Measurements from ENCODE around the gene RHOBTB1. TPM values are rescaled to one million over a fixed set of nuclear protein-coding genes. Genes with fewer than 3 reads are reported as not detected.
"Not testable (repeated sequence)": the region's sequence is repeated elsewhere in the genome, so short reads cannot be mapped to it uniquely, and the experiment has no call there.

RHOBTB1 gene, protein sequence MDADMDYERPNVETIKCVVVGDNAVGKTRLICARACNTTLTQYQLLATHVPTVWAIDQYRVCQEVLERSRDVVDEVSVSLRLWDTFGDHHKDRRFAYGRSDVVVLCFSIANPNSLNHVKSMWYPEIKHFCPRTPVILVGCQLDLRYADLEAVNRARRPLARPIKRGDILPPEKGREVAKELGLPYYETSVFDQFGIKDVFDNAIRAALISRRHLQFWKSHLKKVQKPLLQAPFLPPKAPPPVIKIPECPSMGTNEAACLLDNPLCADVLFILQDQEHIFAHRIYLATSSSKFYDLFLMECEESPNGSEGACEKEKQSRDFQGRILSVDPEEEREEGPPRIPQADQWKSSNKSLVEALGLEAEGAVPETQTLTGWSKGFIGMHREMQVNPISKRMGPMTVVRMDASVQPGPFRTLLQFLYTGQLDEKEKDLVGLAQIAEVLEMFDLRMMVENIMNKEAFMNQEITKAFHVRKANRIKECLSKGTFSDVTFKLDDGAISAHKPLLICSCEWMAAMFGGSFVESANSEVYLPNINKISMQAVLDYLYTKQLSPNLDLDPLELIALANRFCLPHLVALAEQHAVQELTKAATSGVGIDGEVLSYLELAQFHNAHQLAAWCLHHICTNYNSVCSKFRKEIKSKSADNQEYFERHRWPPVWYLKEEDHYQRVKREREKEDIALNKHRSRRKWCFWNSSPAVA
- total RNA-seq: 34.2 and 42.7 TPM in 2 replicates

GRCh38 chr10:60944058-60944909 lies at the start of gene RHOBTB1:
TSS of gene RHOBTB1 (minus strand) at chr10:60944185. CDS start at chr10:60911542, 32,643 bp downstream.
- DNase-seq (ENCODE audit: extremely low read depth, low read depth, low spot score): no peak

DNA sequence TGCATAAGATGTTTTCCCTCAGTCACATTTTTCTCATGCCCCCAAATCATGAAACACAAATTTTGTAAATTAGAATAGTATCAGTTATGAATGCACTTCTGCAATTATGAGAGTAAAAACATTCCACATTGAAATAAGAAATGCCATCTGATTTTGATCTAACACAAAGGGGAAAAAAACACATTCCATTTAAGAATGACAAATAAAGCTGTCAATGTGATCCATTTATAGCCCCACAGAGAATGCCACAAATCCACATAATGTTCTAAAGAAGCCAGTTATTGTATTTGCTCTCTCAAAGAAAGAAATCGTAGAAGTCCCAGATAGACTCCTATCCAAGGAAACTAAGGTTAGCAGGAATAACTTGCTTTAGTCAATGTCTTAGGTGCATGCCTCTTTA lies 48.7 kb upstream of the RHOBTB1 start:
- no peak for DNase-seq (ENCODE audit: extremely low read depth, low read depth, low spot score)

GRCh38 chr10:60990663-60991062 lies 46.7 kb upstream of the RHOBTB1 start:
- no peak for DNase-seq (ENCODE audit: extremely low read depth, low read depth, low spot score)

GRCh38 chr10:60989400-60989876 lies 45.5 kb upstream of the RHOBTB1 start:
- DNase-seq (ENCODE audit: extremely low read depth, low read depth, low spot score): no peak

GRCh38 chr10:60986791-60987190 lies 42.8 kb upstream of the RHOBTB1 start:
- no peak for DNase-seq (ENCODE audit: extremely low read depth, low read depth, low spot score)

- DNase-seq (ENCODE audit: extremely low read depth, low read depth, low spot score): no peak
These were observed 42.0 kb upstream of the RHOBTB1 start for GRCh38 chr10:60985951-60986350.

GRCh38 chr10:60980997-60981396 lies 37.0 kb upstream of the RHOBTB1 start:
- DNase-seq (ENCODE audit: extremely low read depth, low read depth, low spot score): no peak

- no peak for DNase-seq (ENCODE audit: extremely low read depth, low read depth, low spot score)
These were observed 35.7 kb upstream of the RHOBTB1 start for GRCh38 chr10:60979667-60980104.

- DNase-seq (ENCODE audit: extremely low read depth, low read depth, low spot score): peak; percentile 78
These were observed 34.5 kb upstream of the RHOBTB1 start for GRCh38 chr10:60978287-60979115.

GRCh38 chr10:60977161-60978122 lies 33.5 kb upstream of the RHOBTB1 start:
- DNase-seq (ENCODE audit: extremely low read depth, low read depth, low spot score): no peak

GRCh38 chr10:60976687-60977086 lies 32.7 kb upstream of the RHOBTB1 start:
- no peak for DNase-seq (ENCODE audit: extremely low read depth, low read depth, low spot score)

- DNase-seq (ENCODE audit: extremely low read depth, low read depth, low spot score): no peak
These were observed 31.7 kb upstream of the RHOBTB1 start for GRCh38 chr10:60975716-60976115.

- DNase-seq (ENCODE audit: extremely low read depth, low read depth, low spot score): no peak
These were observed 30.6 kb upstream of the RHOBTB1 start for GRCh38 chr10:60974463-60975149.

GRCh38 chr10:60973086-60973485 lies 29.1 kb upstream of the RHOBTB1 start:
- no peak for DNase-seq (ENCODE audit: extremely low read depth, low read depth, low spot score)

DNA sequence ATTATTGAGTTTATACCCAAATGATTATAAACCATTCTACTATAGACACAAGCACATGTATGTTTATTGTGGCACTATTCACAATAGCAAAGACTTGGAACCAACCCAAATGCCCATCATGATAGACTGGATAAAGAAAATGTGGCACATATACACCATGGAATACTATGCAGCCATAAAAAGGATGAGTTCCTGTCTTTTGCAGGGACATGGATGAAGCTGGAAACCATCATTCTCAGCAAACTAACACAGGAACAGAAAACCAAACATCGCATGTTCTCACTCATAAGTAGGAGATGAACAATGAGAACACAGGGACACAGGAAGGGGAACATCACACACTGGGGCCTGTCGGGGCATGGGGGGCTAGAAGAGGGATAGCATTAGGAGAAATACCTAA lies 28.2 kb upstream of the RHOBTB1 start:
- not testable (repeated sequence) for DNase-seq (ENCODE audit: extremely low read depth, low read depth, low spot score)

GRCh38 chr10:60970526-60970925 lies 26.5 kb upstream of the RHOBTB1 start:
- DNase-seq (ENCODE audit: extremely low read depth, low read depth, low spot score): no peak

GRCh38 chr10:60968504-60968903 lies 24.5 kb upstream of the RHOBTB1 start:
- no peak for DNase-seq (ENCODE audit: extremely low read depth, low read depth, low spot score)

DNA sequence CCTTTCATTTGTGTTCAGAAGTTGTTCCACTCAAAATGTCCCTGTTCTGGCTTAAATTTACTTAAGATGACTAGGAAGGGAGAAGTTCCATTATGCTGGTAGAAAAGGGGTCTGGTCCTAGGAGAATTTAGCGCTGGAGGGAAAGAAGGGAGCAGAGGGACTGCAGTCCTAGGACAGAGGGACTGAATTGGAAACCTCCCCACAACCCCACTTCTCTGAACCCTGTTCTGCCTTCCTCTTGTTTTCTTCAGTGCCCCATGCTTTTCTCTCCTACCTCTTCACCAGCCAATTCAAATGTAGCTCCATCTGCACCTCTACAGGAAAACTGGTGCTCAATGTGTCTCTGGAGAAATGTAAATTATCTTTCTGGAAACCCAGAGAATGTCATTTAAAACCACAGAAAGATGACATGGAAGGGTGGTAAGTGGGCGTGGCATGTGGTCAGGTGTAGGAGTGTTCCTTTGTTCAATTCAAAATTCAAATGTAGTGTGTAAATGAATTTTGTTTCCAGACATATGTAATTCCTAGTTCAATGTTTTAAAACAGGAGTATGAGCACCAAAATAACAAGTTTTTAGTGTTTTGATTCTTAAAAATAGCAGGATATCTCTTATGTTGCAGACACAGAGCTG lies 24.0 kb upstream of the RHOBTB1 start:
- no peak for DNase-seq (ENCODE audit: extremely low read depth, low read depth, low spot score)
